Germinal center (tissue), 1 donor: ENCODE results near the gene BMP8A.

Experiments used
- DNase-seq: peaks from one replicate; pipeline ENCODE4 v3.0.0; 2012; ENCODE audit warnings: mixed read lengths, low spot score

BMP8A gene

DNA sequence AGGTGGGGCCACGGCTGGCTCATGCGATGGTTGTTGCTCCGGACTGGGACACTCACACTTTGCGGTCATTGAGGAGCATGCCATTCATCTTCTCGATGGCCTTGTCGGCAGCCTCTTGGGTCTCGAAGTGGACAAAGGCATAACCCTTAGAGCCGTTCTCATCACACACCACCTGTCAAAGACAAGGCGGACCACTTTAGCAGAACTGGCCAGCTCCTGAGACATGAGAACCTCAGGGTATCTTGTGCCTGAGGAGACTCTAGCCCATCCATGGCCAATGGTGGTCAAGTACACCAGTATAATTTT, 79.7 kb downstream of the BMP8A start:
- DNase-seq = no peak

- no peak for DNase-seq
Measured at GRCh38 chr1:39572379-39573096, 81.1 kb downstream of the BMP8A start.

GRCh38 chr1:39573097-39573465, 81.6 kb downstream of the BMP8A start:
- DNase-seq = no peak

DNA sequence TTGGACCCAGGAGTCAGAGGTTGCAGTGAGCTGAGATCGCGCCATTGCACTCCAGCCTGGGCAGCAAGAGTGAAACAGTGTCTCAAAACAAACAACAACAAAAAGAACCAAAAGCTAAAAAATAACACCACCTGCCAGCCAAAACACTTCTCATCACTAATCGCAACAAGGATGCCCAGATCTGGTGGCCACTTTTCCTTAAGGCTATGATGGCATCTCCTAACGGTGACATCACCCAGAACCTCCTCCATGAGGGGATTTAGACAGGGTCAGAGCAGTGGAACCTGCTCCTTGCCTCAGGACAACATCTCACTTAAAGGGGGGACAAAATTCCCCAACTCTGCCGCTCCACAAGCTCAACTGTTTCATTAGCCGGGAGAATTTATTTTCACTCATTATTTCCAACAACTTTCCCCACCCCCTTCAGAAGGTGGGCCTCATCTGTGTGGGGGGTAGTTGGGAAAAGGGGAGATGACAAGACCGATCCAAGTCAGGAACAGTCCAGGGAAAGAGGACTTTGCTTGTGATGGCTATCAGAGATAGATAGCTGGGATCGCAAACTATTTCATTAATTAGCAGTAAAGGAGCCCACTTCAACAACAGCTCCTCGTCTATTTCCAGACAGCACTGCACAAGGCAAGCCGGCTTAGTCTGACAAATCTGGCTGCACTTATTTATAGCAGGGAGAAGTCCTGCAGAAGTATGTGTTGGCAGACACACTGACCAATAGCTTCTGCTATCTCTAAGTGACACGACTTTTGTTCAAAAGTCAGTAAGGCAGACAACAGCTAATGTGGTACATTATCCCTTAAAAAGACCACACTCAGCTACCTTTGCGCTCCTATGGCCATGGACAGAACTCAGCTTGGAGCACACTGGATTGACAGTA, 82.5 kb downstream of the BMP8A start:
- no peak for DNase-seq

DNA sequence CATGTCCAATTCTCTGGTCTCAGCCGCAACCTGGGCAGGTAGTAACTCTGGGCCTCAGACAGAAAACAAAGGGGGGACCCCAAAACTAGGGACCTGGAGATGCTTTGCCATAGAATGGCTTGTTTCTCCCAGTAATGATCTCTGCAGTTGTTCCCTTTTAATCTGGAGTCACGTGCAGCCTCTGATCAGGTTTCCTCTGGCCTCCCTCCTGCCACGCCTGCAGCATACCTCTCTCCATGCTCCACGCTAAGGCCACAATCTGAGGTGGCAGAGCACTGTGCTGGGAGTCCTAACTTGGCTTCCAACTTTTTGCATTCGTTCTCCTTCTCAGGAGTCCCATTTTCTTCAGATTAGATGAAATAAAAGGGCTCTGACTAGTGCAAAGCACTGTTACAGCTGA, 83.2 kb downstream of the BMP8A start:
- no peak for DNase-seq
